ENCODE data around the gene AHCTF1. TPM values are rescaled to one million over a fixed set of nuclear protein-coding genes. Genes with fewer than 3 reads are reported as not detected.

Gene AHCTF1
- total RNA-seq, 1 experiment from 2014 or later, result 61.3 TPM

DNA sequence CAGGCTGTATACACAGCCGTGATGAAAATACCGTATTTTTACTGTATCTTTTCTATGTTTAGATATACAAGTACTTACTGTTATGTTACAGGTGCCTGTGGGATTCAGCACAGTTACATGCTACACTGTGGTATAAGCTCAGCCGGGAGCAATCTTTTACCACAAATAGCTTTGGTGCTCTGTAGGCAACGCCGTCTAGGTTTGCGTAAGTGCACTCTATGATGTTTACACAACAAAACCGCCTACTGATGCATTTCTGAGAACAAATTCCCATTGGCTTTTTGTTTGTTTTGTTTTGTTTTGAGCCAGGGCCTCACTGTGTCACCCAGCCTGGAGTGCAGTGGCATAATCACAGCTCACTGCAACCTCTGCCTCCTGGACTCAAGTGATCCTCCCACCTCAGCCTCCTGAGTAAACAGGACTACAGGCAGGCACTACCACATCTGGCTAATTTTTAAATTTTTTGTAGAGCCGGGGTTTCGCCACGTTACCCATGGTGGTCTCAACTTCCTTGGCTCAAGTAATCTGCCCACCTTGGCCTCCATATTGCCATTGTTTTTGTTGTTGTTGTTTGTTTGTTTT lies 126.5 kb downstream of the AHCTF1 start:
- BruUV-seq (replicated peaks), result no TSS peak
- TF ChIP-seq, protein P1, sequence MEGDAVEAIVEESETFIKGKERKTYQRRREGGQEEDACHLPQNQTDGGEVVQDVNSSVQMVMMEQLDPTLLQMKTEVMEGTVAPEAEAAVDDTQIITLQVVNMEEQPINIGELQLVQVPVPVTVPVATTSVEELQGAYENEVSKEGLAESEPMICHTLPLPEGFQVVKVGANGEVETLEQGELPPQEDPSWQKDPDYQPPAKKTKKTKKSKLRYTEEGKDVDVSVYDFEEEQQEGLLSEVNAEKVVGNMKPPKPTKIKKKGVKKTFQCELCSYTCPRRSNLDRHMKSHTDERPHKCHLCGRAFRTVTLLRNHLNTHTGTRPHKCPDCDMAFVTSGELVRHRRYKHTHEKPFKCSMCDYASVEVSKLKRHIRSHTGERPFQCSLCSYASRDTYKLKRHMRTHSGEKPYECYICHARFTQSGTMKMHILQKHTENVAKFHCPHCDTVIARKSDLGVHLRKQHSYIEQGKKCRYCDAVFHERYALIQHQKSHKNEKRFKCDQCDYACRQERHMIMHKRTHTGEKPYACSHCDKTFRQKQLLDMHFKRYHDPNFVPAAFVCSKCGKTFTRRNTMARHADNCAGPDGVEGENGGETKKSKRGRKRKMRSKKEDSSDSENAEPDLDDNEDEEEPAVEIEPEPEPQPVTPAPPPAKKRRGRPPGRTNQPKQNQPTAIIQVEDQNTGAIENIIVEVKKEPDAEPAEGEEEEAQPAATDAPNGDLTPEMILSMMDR (IDR thresholded peaks at IDR 0.05; ENCODE audit: unreplicated experiment), result no peak
- H3K9me3 Mint-ChIP-seq (ENCODE audit: low read depth, unreplicated experiment), result no peaks in the 10 kb centered on the region
- H3K4me1 Mint-ChIP-seq (ENCODE audit: low read depth, unreplicated experiment), result no peaks in the 10 kb centered on the region
- intact Hi-C loops (cut with micrococcal nuclease; ENCODE audit: unreplicated experiment), result no loop called here
- H3K4me3 Mint-ChIP-seq (ENCODE audit: low read depth, unreplicated experiment), result no peak overlapping the region
- no peaks in the 10 kb centered on the region for H3K36me3 Mint-ChIP-seq (ENCODE audit: insufficient read depth, unreplicated experiment)
- H3K27ac Mint-ChIP-seq (ENCODE audit: unreplicated experiment), result no peak overlapping the region
- no peak for DNase-seq
- H3K27me3 Mint-ChIP-seq (ENCODE audit: unreplicated experiment), result no peaks in the 10 kb centered on the region
- CTCF ChIA-PET, result no interaction called here

DNA sequence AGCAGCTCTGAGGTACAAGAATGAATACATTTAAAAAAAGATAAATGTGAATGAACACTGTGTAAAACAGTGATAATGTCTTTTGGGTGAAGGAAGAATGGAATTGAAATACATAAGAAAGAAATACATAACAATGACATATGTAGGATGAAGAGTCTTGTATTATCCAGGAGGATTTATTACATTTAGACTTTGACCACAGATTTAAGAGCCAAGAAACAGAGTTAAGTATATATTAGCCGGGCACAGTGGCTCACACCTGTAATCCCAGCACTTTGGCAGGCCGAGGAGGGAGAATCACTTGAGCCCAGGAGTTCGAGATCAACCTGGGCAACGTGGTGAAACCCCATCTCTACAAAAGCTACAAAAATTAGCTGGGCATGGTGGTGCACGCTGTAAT lies 127.9 kb downstream of the AHCTF1 start:
- intact Hi-C loops (cut with micrococcal nuclease; ENCODE audit: unreplicated experiment), result no loop called here
- Mint-ChIP-seq H3K4me3 (ENCODE audit: low read depth, unreplicated experiment) (no peak overlapping the region), H3K27ac (ENCODE audit: unreplicated experiment) (no peak overlapping the region), H3K36me3 (ENCODE audit: insufficient read depth, unreplicated experiment) (no peaks in the 10 kb centered on the region), H3K9me3 (ENCODE audit: low read depth, unreplicated experiment) (no peaks in the 10 kb centered on the region), H3K4me1 (ENCODE audit: low read depth, unreplicated experiment) (no peaks in the 10 kb centered on the region), H3K27me3 (ENCODE audit: unreplicated experiment) (peaks cover 12% of the 10 kb centered on the region)
- CTCF ChIA-PET, result no interaction called here
- TF ChIP-seq, protein P1 (IDR thresholded peaks at IDR 0.05; ENCODE audit: unreplicated experiment), result no peak
- no peak for DNase-seq
- no TSS peak for BruUV-seq (replicated peaks)

DNA sequence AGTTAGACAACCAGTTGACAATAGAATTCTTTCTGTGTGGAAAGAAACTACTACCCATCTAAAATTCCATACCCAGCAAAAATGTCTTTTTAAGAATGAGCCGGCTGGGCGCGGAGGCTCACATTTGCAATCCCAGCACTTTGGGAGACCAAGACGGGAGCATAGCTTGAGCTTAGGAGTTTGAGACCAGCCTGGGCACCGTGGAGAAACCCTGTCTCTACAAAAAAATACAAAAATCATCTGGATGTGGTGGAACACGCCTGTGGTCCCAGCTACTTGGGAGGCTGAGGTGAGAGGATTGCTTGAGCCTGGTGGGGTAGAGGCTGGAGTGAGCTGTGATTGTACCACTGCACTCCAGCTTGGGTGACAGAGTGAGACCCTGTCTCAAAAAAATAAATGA lies 128.4 kb downstream of the AHCTF1 start:
- BruUV-seq (replicated peaks), result no TSS peak
- CTCF ChIA-PET, result no interaction called here
- intact Hi-C loops (cut with micrococcal nuclease; ENCODE audit: unreplicated experiment), result no loop called here
- Mint-ChIP-seq H3K4me1 (ENCODE audit: low read depth, unreplicated experiment) (no peaks in the 10 kb centered on the region), H3K4me3 (ENCODE audit: low read depth, unreplicated experiment) (no peak overlapping the region), H3K27me3 (ENCODE audit: unreplicated experiment) (peaks cover 17% of the 10 kb centered on the region), H3K9me3 (ENCODE audit: low read depth, unreplicated experiment) (no peaks in the 10 kb centered on the region), H3K27ac (ENCODE audit: unreplicated experiment) (no peak overlapping the region), H3K36me3 (ENCODE audit: insufficient read depth, unreplicated experiment) (no peaks in the 10 kb centered on the region)
- DNase-seq, result no peak
- TF ChIP-seq, protein P1 (IDR thresholded peaks at IDR 0.05; ENCODE audit: unreplicated experiment), result no peak

DNA sequence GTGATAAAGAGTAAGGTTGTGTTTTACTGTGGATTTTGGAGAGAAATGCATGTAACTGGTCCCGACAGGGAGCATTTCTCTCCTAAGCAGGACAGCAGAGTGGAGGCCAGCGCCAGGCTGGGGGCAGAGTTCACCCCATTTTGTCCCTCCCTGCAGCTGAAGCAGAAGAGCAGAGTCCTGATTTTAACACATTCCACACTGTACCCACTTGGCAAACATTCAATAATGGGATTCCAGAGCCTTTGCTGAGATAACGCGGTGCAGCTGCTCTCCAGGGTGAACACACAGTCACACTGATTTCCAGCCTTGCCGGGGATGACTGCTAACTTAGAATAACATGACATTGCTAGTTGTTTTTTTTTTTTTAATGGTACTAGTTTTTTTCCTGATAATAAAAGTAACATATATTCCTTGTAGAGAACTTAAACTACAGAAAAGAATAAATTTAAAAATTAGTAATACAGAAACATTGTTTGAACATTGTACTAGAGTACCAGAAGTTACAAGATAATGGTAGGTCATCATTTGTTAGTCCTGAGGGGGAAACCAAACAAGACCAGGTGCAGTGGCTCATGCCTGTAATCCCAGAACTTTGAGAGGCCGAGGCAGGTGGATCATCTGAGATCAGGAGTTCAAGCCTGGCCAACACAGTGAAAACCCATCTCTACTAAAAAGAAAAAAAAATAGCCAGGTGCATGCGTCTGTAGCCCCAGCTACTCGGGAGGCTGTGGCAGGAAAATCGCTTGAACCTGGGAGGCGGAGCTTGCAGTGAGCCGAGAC lies 130.3 kb downstream of the AHCTF1 start:
- Mint-ChIP-seq H3K27ac (ENCODE audit: unreplicated experiment) (no peak overlapping the region), H3K4me3 (ENCODE audit: low read depth, unreplicated experiment) (no peak overlapping the region), H3K9me3 (ENCODE audit: low read depth, unreplicated experiment) (no peaks in the 10 kb centered on the region), H3K36me3 (ENCODE audit: insufficient read depth, unreplicated experiment) (no peaks in the 10 kb centered on the region), H3K4me1 (ENCODE audit: low read depth, unreplicated experiment) (no peaks in the 10 kb centered on the region), H3K27me3 (ENCODE audit: unreplicated experiment) (peaks cover 25% of the 10 kb centered on the region)
- TF ChIP-seq, protein P1 (IDR thresholded peaks at IDR 0.05; ENCODE audit: unreplicated experiment), result no peak
- CTCF ChIA-PET, result interaction anchor here (0.7 kb wide), 1 partner anchor 1312 kb away, joined by 7 read pairs; no protein-coding TSS in a partner anchor
- BruUV-seq (replicated peaks), result no TSS peak
- intact Hi-C loops (cut with micrococcal nuclease; ENCODE audit: unreplicated experiment), result no loop called here
- DNase-seq, result no peak
